Stimulated activated CD8-positive, alpha-beta memory T cell treated with anti-CD3 and anti-CD28 coated beads, Interleukin-12 subunit alpha, Interleukin-12 subunit beta, amount 100 ng/mL, for 24 hours (primary cell): ENCODE data around the gene MBP.
"Not testable (repeated sequence)": the region's sequence is repeated elsewhere in the genome, so short reads cannot be mapped to it uniquely, and the experiment has no call there.

Source experiments
- DNase-seq: peaks from one replicate; pipeline ENCODE4 v3.0.0-alpha.2; 2020; ENCODE audit errors: extremely low read depth

MBP gene

GRCh38 chr18:76972846-76973519, 159.6 kb downstream of the MBP start:
- no peak for DNase-seq

- no peak for DNase-seq
Observed at GRCh38 chr18:76972241-76972640, 160.3 kb downstream of the MBP start.

- no peak for DNase-seq
Observed at GRCh38 chr18:76970770-76971559, 161.6 kb downstream of the MBP start.

- DNase-seq: no peak
Observed at GRCh38 chr18:76967721-76968472, 164.7 kb downstream of the MBP start.

GRCh38 chr18:76967299-76967698, 165.3 kb downstream of the MBP start:
- DNase-seq: not testable (repeated sequence)

- not testable (repeated sequence) for DNase-seq
Observed at GRCh38 chr18:76965555-76966151, 166.9 kb downstream of the MBP start.

- no peak for DNase-seq
Observed at GRCh38 chr18:76963936-76964335, 168.6 kb downstream of the MBP start.

GRCh38 chr18:76962851-76963250, 169.7 kb downstream of the MBP start:
- no peak for DNase-seq

GRCh38 chr18:76960528-76961035, 172.0 kb downstream of the MBP start:
- no peak for DNase-seq

GRCh38 chr18:76959605-76960004, 173.0 kb downstream of the MBP start:
- DNase-seq: no peak

GRCh38 chr18:76958692-76959341, 173.8 kb downstream of the MBP start:
- no peak for DNase-seq

- DNase-seq: no peak
Observed at GRCh38 chr18:76957384-76958355, 174.9 kb downstream of the MBP start.

GRCh38 chr18:76956648-76957047, 175.9 kb downstream of the MBP start:
- DNase-seq: no peak

GRCh38 chr18:76955524-76956170, 176.9 kb downstream of the MBP start:
- no peak for DNase-seq

- no peak for DNase-seq
Observed at GRCh38 chr18:76953583-76954233, 178.9 kb downstream of the MBP start.

- DNase-seq: no peak
Observed at GRCh38 chr18:76953156-76953555, 179.4 kb downstream of the MBP start.

GRCh38 chr18:76952747-76953146, 179.8 kb downstream of the MBP start:
- DNase-seq: no peak

- DNase-seq: no peak
Observed at GRCh38 chr18:76951456-76952247, 180.9 kb downstream of the MBP start.
